Measurements from ENCODE around the gene CNTN5.
"Not testable (repeated sequence)": the region's sequence is repeated elsewhere in the genome, so short reads cannot be mapped to it uniquely, and the experiment has no call there.

The CNTN5 gene

DNA sequence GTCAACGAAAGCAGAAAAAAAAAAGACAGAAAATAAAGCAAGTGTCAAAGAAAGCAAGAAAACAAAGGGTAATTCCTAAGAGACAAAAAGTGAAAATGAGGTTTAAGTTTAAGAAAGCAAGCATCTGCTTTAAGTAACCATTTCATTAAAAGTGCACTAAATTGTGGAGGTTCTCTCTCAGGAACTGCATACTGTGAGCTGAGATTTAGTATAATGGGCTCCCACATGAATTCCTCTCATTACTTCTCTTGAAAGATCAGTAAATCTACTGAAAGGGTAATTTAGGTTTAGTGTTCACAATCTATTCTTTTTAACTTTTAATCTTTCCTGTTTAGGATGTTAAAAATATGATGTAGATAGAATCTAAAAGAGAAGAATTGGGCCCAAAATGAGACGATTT, 1201.0 kb downstream of the CNTN5 start:
- Histone ChIP-seq H3K4me3 (peak overlapping the region; percentile 25; the same call in 1 of the 2 replicates), H3K27ac (peak overlapping the region; percentile 60; the same call in 1 of the 2 replicates), H3K36me3 (ENCODE audit: insufficient read depth, low read length) (no peaks in the 10 kb centered on the region), H3K9ac (ENCODE audit: insufficient read length) (no peak overlapping the region), H3K9me3 (ENCODE audit: low read depth, low read length) (no peaks in the 10 kb centered on the region)
- DNase-seq (ENCODE audit: low read depth, low spot score): no peak
- TF ChIP-seq POLR2AphosphoS5 (IDR thresholded peaks at IDR 0.05; ENCODE audit: borderline replicate concordance, low read depth, low read length): no peak
- no peak for TF ChIP-seq EZH2 (IDR thresholded peaks at IDR 0.05)
- no peak for TF ChIP-seq FOXP2 (optimal IDR thresholded peaks at IDR 0.05; ENCODE audit: control extremely low read depth, extremely low read length, insufficient read depth)

DNA sequence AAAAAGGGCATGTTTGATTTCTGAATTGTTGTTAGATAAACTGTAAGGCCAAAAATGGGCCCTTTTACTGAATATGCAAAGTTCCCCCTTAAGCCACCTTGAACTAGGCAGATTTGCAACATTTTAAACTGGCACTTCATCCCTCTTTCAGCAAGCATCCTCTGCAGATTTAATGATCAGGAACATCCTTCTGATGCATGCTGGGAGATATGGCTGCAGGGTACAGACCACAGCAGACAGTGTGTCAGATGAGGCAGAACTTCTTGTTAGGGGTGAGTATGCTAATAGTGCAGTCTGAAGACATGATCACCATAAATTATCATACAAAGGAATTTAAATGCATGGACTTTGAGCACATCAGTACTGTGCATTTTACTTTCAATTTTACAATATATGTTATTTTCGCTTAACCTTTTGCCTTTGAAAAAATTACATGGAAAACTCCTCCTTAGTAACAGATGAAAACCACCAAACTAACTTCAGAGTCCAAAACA, 1203.8 kb downstream of the CNTN5 start:
- no peak overlapping the region for H3K9ac ChIP-seq (ENCODE audit: insufficient read length)
- DNase-seq (ENCODE audit: low read depth, low spot score): no peak
- no peaks in the 10 kb centered on the region for H3K36me3 ChIP-seq (ENCODE audit: insufficient read depth, low read length)
- no peak overlapping the region for H3K4me3 ChIP-seq
- H3K9me3 ChIP-seq (ENCODE audit: low read depth, low read length): no peaks in the 10 kb centered on the region
- no peak overlapping the region for H3K27ac ChIP-seq
- TF ChIP-seq EZH2 (IDR thresholded peaks at IDR 0.05) (no peak), FOXP2 (optimal IDR thresholded peaks at IDR 0.05; ENCODE audit: control extremely low read depth, extremely low read length, insufficient read depth) (no peak), POLR2AphosphoS5 (IDR thresholded peaks at IDR 0.05; ENCODE audit: borderline replicate concordance, low read depth, low read length) (no peak)

DNA sequence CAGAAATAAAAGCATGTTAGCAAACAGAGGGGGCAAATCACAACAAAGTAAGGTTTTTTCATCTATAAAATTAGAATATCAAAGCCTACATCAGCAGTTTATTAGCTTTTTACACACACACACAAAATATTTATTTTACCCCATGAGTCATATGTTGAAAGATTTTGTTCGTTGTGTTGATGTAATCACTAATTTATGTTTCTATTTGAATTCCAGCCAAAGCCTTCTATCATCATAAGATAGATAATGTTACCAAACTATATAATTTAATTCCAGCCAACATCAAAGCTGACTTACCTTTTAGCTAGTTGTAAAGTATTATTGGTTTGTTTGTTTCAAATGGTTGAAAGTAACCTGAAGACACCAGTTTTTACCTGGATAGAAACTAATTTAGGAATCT, 1208.3 kb downstream of the CNTN5 start:
- Histone ChIP-seq H3K9me3 (ENCODE audit: low read depth, low read length) (no peaks in the 10 kb centered on the region), H3K9ac (ENCODE audit: insufficient read length) (no peak overlapping the region), H3K27ac (no peak overlapping the region), H3K36me3 (ENCODE audit: insufficient read depth, low read length) (no peaks in the 10 kb centered on the region), H3K4me3 (no peak overlapping the region)
- no peak for DNase-seq (ENCODE audit: low read depth, low spot score)
- TF ChIP-seq POLR2AphosphoS5 (IDR thresholded peaks at IDR 0.05; ENCODE audit: borderline replicate concordance, low read depth, low read length): no peak
- TF ChIP-seq EZH2 (IDR thresholded peaks at IDR 0.05): no peak
- TF ChIP-seq FOXP2 (optimal IDR thresholded peaks at IDR 0.05; ENCODE audit: control extremely low read depth, extremely low read length, insufficient read depth): no peak

DNA sequence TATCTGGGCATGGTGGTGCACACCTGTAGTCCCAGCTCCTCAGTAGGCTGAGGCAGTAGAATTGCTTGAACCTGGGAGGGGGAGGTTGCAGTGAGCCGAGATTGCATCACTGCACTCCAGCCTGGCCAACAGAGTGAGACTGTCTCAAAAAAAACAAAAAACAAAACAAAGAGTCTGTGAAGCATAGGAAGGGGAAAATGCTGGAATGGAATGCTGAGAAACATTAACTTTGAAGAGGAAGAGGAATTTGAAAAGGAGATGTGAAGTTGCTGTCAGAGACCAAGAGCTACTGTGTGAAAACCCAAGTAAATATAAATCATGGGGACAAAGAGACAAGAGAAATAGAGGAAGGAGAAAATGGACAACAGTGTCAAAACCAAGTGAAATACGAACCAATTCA, 1211.3 kb downstream of the CNTN5 start:
- TF ChIP-seq EZH2 (IDR thresholded peaks at IDR 0.05) (no peak), POLR2AphosphoS5 (IDR thresholded peaks at IDR 0.05; ENCODE audit: borderline replicate concordance, low read depth, low read length) (no peak)
- Histone ChIP-seq H3K27ac (no peak overlapping the region), H3K36me3 (ENCODE audit: insufficient read depth, low read length) (no peaks in the 10 kb centered on the region), H3K9me3 (ENCODE audit: low read depth, low read length) (no peaks in the 10 kb centered on the region), H3K9ac (ENCODE audit: insufficient read length) (no peak overlapping the region), H3K4me3 (no peak overlapping the region)
- no peak for DNase-seq (ENCODE audit: low read depth, low spot score)

DNA sequence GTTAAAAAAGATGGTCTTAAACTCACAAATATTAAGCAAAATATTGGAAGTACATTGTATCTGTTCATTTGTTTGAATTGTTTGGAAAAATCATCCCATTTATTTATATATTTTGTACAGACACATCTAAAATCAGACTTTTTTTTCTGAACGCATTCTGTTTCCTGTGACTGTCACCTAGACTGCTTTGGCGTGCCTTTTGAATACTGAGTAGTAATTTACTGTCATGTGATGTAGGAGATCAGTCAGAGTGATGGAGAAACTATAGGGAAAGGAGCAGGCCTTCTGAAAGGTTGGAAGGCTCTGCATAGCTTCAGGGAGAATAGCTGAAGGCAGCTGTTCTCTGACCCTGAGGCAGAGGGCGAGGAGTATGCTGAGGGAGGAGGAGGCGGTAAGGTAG, 1214.3 kb downstream of the CNTN5 start:
- Histone ChIP-seq H3K36me3 (ENCODE audit: insufficient read depth, low read length) (no peaks in the 10 kb centered on the region), H3K9me3 (ENCODE audit: low read depth, low read length) (no peaks in the 10 kb centered on the region), H3K9ac (ENCODE audit: insufficient read length) (no peak overlapping the region), H3K4me3 (no peak overlapping the region), H3K27ac (no peak overlapping the region)
- DNase-seq (ENCODE audit: low read depth, low spot score): no peak
- TF ChIP-seq EZH2 (IDR thresholded peaks at IDR 0.05) (no peak), POLR2AphosphoS5 (IDR thresholded peaks at IDR 0.05; ENCODE audit: borderline replicate concordance, low read depth, low read length) (no peak), FOXP2 (optimal IDR thresholded peaks at IDR 0.05; ENCODE audit: control extremely low read depth, extremely low read length, insufficient read depth) (no peak)

DNA sequence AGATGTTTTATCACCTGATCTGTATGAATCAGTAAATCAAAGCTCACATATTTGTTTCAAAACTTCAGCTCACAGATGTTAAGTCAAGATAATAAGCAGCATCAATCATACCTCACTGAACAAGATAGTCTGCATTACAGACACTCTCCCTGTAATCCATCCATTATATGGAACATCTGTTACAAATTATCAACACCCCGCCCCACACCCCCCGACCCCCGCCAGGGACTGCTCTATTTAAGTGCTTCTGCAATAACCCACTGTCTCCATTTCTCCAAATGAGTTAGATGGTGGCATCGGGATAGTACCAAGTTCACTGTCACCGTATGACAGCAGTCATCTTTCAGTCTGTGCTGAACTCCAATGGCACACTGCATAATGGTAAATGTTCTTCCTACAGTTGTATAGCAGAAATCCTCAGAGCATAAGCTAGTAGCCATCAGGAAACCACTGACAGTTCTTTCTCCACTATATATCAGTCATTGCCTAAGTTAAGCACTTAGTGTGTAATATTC, 1219.3 kb downstream of the CNTN5 start:
- Histone ChIP-seq H3K27ac (0 out of 2 replicates have a peak overlapping the region, but pooled peaks have one; percentile 33), H3K36me3 (ENCODE audit: insufficient read depth, low read length) (no peaks in the 10 kb centered on the region), H3K4me3 (peak overlapping the region; percentile 49), H3K9me3 (ENCODE audit: low read depth, low read length) (no peaks in the 10 kb centered on the region), H3K9ac (ENCODE audit: insufficient read length) (no peak overlapping the region)
- no peak for DNase-seq (ENCODE audit: low read depth, low spot score)
- TF ChIP-seq EZH2 (IDR thresholded peaks at IDR 0.05) (no peak), FOXP2 (optimal IDR thresholded peaks at IDR 0.05; ENCODE audit: control extremely low read depth, extremely low read length, insufficient read depth) (no peak), POLR2AphosphoS5 (IDR thresholded peaks at IDR 0.05; ENCODE audit: borderline replicate concordance, low read depth, low read length) (no peak)

DNA sequence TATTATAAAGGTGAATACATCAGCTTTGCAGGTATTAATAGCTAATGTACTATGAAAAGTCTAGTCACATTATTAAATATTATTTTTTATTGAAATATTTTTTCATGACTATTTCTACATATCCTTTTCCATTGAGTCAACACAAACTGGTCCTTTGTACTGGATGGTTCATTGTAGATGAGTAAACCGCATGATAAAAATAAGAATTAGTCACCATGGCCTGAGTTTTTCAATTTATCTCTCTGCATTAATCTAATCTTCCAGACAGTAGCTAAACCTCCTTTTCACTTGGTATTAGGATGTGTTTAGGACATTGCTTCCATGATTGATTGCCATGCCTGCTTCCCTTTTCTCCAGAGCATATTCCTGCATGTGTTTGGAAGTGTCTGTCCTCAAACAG, 1227.0 kb downstream of the CNTN5 start:
- TF ChIP-seq POLR2AphosphoS5 (IDR thresholded peaks at IDR 0.05; ENCODE audit: borderline replicate concordance, low read depth, low read length) (no peak), FOXP2 (optimal IDR thresholded peaks at IDR 0.05; ENCODE audit: control extremely low read depth, extremely low read length, insufficient read depth) (no peak), EZH2 (IDR thresholded peaks at IDR 0.05) (no peak)
- Histone ChIP-seq H3K27ac (no peak overlapping the region), H3K9me3 (ENCODE audit: low read depth, low read length) (no peaks in the 10 kb centered on the region), H3K36me3 (ENCODE audit: insufficient read depth, low read length) (no peaks in the 10 kb centered on the region), H3K4me3 (no peak overlapping the region), H3K9ac (ENCODE audit: insufficient read length) (no peak overlapping the region)
- no peak for DNase-seq (ENCODE audit: low read depth, low spot score)

DNA sequence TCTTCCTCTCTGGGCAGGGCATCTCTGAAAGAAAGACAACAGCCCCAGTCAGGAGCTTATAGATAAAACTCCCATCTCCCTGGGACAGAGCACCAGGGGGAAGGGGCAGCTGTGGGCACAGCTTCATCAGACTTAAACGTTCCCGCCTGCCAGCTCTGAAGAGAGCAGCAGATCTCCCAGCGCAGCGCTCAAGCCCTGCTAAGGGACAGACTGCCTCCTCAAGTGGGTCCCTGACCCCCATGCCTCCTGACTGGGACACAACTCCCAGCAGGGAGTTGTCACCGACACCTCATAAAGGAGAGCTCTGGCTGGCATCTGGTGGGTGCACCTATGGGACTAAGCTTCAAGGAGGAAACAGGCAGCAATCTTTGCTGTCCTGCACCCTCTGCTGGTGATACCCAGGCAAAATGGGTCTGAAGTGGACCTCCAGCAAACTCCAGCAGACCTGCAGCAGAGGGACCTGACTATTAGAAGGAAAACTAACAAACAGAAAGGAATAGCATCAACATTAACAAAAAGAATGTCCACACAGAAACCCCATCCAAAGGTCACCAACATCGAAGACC, 1236.6 kb downstream of the CNTN5 start:
- not testable (repeated sequence) for H3K9ac ChIP-seq (ENCODE audit: insufficient read length); H3K36me3 ChIP-seq (ENCODE audit: insufficient read depth, low read length); DNase-seq (ENCODE audit: low read depth, low spot score); H3K9me3 ChIP-seq (ENCODE audit: low read depth, low read length); H3K27ac ChIP-seq; H3K4me3 ChIP-seq

DNA sequence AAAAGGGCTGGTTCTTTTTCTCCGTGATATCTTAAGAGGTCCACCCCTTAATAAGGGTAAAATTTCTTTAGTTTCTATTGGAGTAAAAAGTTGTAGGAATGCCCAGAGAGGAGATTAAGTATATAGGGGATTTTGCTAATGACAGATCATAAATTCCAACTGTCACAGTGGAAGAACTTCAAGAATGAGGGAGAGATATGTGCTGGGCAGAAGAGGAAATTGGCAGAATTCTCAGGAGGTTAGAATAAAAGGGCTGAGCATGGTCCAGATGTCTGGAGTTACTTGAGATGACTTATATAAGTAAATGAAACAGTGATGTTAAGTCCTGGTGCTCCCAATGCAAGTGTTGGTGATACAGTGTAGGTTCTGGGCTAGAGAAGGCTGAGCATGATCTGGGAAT, 1248.8 kb downstream of the CNTN5 start:
- Histone ChIP-seq H3K27ac (no peak overlapping the region), H3K9ac (ENCODE audit: insufficient read length) (no peak overlapping the region), H3K4me3 (no peak overlapping the region), H3K36me3 (ENCODE audit: insufficient read depth, low read length) (no peaks in the 10 kb centered on the region), H3K9me3 (ENCODE audit: low read depth, low read length) (no peaks in the 10 kb centered on the region)
- no peak for DNase-seq (ENCODE audit: low read depth, low spot score)
- no peak for TF ChIP-seq EZH2 (IDR thresholded peaks at IDR 0.05)
- no peak for TF ChIP-seq POLR2AphosphoS5 (IDR thresholded peaks at IDR 0.05; ENCODE audit: borderline replicate concordance, low read depth, low read length)
- no peak for TF ChIP-seq FOXP2 (optimal IDR thresholded peaks at IDR 0.05; ENCODE audit: control extremely low read depth, extremely low read length, insufficient read depth)
